GM21737 (cell line): ENCODE measurements around the gene CYTH4.

Experiments
- ATAC-seq: cut with Tn5 transposase; IDR thresholded peaks from one replicate; pipeline ENCODE4 v1.9.1; 2021; ENCODE audit warnings: mild to moderate bottlenecking, moderate library complexity; ENCODE audit not compliant: unreplicated experiment

Gene CYTH4

DNA sequence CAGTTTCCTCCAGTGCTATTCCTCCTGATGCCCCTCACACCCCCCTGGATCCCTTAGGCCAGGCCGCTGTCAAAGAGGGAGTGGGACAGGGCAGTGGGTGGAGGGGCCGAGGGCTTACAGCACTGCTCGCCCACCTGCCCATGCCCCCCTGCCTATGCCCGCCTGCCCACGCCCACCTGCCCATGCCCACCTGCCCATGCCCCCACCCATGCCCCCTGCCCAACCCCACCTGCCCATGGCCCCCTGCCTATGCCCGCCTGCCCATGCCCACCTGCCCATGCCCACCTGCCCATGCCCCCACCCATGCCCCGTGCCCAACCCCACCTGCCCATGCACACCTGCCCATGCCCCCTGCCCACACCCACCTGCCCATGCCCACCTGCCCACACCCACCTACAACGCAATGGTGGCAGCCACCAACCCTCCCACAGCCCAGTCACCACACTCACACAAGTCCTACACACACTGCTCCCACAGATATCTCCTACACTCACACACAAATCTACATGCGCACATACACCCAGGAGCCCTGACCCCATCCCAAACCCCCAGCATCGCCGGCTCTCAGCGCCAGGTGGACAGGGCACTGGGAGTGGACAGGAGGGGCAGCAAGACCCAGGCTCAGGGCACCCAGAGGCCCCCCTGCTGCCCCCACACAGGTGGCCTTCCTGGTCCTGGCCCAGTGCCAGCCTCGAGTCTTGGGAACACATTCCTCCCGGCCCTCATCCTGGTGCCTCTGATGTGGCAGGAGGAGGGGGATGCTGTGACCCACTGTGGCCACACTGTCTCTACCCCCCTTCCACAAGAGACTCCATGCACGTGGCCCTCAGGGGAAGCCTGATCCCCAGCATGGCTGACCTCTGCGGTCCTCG is 61.8 kb downstream of the CYTH4 start:
- no peak for ATAC-seq

DNA sequence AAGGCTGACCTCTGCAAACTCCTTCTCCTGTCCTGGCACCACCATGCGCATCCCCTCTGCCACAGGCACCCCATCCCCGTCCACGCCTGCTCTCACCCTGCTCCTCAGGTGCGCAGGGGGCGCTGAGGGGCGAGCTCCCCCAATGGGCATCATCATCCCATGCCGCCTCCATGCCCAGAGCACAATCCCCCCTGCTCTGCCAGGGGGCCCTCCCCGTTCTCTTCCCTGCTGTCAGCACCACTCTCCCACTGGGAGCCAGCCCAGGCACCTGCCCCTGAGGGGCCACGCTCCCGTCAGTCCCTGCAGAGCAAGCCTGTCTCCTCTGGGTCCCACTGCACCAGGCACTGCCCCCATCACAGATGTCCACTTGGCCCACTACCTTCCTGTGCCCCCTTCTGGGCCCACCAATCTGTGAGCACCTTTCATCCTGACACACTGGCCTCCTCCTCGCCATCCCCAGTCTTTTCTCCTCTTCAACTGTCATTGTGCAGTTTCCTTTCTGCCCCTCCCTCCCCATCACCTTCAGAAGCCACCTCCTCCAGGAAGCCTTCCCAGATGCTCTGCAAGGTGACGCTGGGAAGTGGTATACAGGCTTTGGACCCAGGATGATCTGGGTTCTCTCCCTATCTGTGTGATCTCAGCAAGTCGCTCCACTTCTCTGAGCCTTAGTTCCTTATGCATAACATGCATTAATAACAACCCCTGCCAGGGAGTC is 62.6 kb downstream of the CYTH4 start:
- ATAC-seq: no peak

DNA sequence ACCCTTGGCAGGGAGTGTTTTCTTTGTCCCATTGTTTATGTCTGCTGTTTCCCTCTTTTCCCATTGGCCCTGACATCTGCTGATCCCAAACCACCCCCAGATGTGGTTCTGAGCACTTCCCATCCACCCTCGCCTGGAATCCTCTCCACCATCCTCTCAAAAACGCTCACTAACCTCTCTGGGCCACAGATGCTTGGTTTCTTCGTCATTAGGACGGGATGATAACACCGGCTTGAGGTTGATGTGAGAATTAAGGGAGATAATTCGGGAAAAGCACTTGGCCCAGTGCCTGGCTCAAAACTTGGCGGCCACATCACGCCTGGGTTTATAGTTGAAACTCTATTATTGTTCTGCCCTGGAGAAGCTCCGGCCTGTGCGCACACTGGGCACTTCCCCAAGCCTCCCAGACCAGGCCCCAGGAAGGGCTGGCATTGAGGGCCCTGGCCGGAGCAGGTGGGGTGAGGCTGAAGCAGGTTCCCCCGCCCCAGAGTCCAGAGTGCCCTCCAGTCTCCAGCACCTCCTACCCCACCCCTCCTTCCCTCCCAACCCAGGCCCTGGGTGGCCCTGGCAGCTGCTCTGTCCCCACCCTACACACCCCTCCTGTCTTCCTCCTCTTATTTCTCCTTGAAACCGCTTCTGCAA is 63.7 kb downstream of the CYTH4 start:
- ATAC-seq: no peak

DNA sequence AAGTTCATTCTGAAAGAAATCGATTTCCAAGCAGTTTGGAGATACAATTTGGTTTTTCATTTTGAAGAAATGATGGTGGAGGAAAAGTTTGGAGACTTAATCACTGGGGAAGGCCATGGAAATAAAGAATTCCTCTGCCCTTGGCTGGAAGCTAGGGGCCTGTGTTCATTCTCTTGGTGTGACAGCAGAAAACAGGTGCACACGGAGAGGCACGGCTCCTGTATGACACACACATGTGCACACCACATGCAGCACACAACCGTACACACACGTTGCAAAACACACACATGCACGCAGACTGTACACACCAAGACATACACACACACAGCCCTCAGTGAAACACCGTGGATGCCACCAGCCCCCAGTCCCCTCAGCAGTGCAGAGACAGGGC is 64.2 kb downstream of the CYTH4 start:
- no peak for ATAC-seq

DNA sequence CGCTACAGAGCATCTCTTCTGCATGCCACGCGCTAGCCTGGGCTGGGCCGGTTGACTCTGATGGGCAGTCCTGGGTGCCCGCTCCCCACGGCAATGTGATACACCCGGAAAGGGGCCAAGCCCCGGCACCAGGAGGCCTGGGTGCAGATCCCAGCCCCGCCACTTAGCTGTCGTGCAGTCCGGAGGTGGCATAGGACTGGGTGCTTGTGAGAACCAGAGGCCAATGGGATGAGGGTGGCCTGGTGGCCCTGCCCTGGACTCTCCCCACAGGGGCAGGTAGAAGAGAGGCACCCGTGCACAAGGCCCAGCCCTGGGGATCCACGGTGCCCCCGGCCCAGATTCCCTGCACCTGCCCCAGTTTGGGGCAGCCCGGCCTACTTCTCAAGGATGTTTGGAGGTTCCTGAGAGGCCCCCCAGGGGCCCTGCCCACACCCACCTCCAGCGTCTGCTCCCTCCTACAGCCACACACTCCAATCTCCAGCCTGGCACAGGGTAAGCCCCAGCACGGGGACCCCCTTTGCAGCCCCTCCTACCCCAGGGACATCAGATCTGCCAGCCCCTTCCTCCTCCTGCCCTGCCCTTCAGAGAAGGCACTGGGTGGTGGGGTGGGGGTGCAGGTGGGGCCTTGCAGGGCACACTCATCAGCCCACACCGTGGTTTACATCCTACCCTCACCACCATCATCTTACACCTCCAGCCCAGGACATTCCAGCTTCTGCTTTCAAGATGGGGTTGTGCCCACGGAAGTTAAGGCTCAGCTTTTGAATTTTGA is 66.9 kb downstream of the CYTH4 start:
- no peak for ATAC-seq

DNA sequence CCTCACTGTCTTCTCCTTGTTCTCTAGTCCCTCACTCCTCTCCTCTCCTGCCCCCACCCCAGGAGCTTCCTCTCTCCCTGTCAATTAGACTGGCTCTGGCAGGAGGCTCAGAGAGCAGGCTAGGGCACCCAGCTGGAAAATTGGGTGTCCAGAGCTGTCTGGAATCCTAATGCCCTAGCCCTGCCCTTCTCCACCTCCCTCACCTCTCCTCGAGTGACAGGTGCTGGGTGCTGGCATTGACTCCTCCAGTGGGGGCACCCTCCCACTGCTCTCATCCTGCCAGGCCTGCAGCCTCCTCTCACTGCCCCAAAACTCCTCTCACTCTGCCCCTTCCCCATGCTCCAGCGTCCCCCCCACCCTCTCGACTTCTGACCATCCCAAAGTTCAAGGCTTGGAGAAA is 68.9 kb downstream of the CYTH4 start:
- no peak for ATAC-seq

DNA sequence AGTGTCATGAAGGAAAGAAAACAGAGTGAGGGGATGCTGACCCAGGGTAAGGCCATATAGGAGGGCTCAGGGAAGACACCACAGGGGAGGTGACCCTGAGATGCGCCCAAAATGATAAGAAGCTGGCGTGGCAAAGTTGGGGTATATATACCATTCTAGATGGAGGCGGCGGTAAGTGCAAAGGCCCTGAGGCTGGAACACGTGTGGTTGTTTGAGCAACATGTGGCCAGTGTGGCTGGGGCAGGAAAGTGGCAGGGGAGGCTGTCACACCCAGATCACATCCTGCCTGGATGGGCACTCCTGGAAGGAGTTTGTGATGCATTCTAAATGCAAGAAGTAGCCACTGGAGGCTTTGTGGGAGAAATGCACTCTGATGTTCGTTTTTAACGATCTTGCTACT is 70.2 kb downstream of the CYTH4 start:
- no peak for ATAC-seq

DNA sequence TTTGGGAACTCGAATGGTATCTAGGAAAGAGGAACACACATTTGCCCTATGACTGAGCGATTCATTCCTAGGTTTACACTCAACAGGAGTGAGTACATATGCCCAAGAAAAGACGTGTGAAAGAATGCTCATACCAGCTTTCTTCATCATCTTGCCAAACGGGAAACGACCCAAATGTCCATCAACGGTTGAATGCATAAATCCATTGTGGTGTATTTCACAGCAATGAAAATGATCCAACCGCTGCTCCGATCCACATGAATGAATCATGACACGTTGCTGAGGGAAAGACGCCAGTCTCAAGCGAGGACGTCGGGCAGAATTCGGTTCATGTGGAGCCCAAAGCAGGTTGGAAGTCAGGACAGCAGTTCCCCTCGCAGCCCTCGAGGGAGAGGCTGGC is 71.5 kb downstream of the CYTH4 start:
- no peak for ATAC-seq

DNA sequence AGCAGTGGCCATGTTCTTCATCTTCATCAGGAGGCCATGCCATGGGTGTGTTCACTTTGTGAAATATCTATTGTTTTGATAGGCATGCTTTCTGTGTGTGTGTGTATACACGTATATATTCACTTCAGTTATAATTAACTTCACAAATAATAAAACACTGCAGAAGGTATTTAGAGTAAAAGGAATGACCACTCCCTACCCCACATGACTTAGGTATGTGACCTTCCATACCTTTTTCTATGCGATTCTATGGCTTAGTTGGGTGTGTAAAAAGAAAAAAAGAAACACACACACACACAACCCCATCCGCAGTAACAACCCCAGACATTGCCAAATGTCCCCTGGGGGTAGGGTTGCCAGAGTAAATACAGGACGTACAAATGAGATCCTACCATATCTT is 72.0 kb downstream of the CYTH4 start:
- ATAC-seq: no peak

DNA sequence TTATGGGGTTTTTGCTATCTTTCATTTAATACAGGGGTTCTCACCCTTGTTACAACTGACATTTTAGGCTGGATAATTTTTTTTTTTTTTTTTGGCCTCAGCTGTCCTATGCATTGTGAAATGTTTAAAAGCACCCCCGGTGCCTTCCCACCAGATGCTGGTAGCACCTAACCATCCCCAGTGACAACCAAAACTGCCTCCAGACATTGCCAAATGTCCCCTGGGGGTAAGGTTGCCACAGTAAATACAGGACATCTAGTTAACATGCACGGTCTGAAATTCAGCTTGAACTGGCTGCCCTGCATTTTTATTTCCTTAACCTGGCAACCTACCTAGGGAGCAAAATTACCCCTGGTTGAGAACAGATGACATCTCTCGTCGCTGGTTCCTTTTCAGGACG is 72.4 kb downstream of the CYTH4 start:
- ATAC-seq: no peak

DNA sequence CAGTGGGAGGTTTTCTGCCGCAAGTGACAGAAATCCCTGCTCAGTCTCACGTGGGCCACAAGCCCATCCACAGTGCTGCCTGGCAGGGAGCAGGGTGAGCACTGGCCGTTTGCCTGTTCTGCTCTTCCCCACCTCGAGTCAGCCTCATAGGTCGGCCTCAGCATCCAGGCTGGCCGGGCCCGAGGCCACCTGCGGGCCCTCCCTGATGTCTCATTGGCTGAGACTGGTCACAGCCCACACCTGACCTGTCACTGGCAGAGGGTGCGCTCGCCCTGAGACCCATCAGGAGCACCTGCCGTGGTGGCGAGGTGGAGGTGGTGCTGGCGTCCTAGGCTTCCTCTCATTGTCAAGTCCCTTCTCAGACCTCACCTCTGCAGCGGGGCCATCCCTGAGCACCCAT is 72.9 kb downstream of the CYTH4 start:
- ATAC-seq: no peak

DNA sequence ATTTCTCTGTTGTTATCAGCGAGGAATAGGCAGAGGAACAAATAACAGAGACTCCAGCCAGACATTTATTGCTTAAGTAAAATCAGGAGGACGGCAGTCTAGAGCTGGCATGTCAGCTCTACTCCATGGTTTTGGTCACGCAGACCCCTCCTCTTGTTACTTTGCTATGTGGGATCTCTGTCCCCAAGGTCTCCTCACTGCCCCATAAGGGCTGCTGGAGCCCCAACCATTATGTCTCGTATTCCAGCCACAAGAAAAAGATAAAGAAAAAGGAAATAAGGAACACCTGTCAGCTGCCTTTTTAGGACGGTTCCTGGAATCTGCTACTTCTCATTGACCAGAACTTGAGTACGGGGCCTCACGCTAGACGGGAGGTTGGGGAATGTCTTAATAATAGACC is 74.6 kb downstream of the CYTH4 start:
- no peak for ATAC-seq

DNA sequence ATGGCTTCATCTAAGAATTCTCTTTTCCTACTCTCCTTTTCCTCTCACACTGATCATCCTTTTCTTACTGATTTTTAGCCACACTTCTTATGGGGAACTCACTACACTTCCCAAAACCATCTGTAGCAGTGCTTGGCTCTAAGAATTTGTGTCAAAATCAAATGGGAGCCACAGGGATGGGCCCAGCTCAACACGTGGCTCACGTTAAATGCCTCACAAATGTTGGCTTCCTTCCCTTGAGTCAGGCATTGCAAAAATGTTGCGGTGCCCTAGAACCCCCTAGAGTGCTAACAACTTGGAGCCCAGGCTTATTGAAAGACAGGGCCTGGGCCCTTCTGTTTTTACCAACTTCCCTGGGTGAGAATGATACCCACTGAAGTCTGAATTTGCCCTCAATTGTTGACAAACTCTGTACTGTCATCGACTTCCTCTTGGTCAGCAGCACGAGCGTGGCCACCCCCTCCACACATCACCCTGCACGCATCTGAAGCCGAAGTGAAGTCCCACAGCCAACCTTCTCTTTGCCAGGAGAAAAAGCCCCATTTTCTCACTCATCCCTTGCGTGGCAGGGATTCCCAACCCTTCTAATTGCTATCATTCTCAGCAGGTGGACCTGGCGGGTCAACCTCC is 75.3 kb downstream of the CYTH4 start:
- no peak for ATAC-seq

DNA sequence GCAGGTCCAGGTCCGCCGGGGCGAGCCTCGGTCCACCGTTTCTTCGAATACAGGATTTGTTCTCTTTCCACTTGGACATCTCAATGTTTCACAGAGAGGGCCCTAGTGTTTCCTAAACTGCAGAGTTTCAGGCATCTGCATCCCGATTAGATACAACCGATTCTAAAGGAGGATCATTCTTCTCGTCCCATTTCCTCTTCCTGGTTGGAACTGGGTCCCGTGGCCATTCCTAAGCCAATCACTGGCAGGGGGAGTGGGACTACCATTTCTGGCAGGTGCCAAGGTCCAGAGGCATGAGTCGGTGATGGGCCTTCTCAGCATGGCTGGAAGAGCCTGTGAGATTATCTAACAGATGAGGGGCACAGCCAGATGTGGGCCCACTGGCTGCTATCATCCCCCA is 76.1 kb downstream of the CYTH4 start:
- ATAC-seq: no peak

DNA sequence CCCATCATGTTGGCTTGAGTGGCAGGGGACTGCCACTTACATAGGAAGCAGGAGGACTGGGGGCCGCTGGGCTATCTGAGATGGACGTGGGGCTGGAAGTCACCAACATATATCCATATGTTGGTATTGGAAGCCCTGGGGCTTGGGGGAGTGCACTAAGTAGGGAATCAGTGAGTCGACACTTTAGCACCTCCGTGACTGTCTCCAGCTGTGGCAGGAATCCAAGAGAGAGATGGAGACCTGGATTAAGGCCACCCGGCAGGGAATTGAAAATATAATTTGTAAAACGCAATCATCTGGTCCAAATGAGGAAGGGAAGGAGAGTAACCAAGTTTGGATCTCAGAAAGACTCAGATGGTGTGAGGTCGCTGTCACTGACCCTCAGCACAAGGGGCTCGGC is 76.6 kb downstream of the CYTH4 start:
- no peak for ATAC-seq

DNA sequence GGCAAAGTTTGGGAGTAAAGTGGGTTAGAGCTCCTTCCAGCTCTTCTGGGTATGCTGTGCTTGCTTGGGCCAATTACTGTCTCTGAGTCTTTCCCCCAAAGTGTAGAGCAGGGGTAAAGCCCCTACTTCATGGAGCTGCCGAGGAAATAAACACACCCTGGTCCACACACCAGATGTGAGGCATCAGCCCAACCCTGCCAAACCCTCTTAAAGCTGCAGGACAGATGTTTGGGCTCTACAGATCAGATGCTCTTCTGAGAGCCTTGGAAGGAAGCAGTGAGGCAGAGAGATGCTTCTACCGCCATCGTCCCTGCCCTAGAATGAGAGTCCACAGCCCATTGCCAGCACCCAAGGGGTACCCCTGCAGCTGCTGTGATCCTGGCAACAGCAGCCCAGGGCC is 80.3 kb downstream of the CYTH4 start:
- ATAC-seq: no peak

DNA sequence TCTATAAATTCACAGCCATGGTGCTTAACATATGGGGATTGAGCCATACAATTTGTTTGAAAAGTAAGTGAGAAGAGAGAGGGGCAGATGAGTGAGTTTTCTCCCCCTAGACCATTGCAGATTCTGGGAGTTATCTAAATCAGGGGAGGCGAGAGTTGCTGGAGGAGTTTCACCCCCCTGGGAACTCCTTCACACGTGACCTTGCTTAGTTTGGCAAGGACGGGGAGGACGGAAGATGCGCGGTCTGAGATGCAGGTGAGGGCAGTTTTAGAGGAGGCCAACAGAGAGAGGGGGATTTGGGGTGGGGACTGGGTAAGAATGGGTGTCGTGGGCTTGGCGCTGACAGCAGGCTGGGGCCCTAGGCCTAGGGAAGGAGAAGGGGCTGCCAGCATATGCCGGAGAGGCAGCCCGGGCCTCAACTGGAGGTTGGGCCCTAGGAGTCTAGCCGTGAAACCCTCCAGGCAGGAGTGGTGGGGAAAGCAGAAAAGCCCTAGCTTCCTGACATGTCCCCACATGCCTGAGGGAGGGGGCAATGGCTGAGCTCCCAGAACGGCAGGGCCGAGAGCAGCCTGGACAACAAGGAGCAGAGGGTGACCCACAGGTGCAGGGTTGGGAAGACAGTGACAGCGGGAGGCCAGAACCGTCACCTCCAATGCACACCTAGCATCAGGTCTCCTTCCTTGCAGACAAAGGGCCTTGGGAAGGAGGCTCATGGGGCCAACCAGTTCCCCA is 81.1 kb downstream of the CYTH4 start:
- no peak for ATAC-seq
